Measurements from ENCODE around the gene CYP27A1.

CYP27A1 gene

DNA sequence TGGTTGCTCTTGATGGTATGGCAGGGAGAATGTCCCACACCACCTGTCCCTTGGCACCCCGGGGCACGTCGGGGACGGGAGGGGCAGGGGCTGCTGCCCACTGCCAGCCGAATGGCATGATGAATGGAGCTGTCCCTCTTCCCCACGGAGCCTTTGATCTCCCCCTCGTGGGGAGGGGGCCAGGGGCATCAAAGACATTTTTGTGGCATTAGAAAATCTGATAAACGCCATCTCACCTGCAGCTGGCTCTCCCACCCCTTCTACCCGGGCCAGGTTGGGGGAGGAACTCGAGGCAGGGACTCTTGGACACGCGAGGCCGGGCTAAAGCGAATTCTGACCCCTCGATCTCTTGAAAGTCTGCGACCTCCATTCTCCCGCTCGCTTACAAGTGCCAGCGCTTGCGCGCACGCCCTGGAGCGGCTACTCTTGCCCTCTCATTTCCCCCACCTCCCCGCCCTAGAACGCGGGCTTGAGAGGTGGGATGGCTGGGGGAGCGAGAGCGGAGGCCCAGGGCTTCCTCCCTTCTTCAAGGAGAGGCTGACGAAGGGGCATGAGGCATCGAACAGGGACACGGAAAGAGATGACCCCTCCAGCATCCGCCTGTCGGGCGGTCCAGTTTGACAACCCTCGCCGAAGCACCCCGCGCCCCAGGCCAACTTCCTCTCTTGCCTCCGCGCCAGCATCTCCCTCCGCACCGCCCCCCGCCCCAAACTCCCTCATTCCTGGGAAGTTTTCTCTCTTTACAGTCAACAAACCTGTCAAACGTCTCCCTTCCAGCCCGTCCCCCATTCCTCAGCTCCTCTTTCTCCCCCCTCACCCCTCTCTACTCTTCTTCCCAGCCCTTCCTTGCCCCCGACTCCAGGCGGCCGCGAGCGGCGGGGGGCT, 77.0 kb downstream of the CYP27A1 start:
- DNase-seq (ENCODE audit: low read depth in 2 of 2), result no peak

DNA sequence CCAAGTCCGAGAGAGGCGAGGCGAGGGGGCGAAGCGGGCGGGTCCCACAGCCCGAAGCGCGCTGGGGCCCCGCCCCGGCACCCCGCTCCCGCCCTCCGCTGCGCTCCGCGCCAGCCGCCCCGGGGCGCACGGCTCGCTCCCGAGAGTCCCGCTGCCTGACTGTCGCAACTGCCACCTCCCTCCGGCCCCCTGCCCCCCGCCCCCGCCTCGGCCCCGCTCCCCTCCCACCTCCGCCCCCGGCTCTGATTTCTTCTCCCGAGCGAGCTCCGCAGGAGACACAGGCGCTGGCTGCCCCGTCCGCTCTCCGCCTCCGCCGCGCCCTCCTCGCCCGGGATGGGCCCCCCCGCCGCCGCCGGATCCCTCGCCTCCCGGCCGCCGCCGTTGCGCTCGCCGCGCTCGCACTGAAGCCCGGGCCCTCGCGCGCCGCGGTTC, 77.6 kb downstream of the CYP27A1 start, which contains the start of gene WNT6:
WNT6 (plus strand) TSS at position 250 of the 432 bp plus-strand sequence. CDS start 233 bp downstream, outside the sequence.
- no peak for DNase-seq (ENCODE audit: low read depth in 2 of 2)

DNA sequence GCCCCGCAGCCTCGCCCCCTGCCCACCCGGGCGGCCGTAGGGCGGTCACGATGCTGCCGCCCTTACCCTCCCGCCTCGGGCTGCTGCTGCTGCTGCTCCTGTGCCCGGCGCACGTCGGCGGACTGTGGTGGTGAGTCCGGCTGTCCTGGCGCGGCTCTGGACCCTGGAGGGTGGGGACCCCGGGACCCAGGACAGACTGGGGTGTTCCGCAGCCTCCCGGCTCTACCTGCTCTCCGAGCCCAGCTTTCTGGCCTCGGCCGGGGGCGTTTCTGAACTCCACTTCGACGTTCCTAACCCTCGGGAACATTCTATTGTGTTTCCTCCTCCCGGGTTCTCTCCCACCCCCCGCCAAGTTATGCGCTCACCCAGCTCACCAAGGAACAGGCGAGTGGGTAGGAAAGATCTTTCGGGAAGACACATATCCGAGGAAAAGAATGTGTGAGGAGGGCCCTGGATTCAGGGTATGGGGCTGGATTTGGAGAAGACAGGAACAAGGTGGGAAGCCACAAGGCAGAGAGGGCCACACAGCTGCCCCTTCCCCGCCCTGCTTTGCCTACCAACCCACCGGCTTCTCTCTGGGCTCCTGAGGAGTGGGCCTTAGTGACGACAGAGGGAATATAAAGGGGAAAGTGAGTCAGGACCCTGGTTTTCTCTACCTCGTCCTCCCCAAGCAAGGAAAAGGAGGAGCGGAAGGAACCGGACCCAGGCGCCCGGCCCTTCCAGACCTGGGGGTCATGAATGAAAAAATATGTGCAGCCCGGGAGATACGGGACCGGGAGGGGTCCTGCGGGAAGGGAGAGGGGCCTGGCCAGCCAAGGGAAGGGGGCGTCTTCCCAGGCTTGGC, 78.3 kb downstream of the CYP27A1 start:
- no peak for DNase-seq (ENCODE audit: low read depth in 2 of 2)

DNA sequence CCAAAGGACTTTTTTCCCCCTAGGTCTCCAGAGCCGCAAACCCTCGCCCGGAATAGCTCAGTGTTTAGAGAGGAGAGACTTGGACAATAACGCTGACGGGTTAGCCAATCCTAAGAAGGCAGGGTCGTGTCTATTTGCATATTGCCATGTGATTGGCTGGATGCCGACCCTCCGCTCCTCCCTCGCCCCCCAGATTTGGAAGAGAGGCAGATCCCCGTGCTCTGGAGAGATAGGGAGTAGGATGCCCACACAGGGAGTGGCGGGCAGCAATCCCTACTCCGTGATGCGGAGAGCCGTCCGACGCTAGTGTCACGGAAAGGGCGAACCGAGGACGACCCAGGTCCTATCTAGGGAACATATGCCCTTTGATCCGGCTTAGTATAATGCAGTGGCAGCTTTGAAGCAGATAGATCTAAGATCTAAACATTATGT, 79.0 kb downstream of the CYP27A1 start:
- no peak for DNase-seq (ENCODE audit: low read depth in 2 of 2)

DNA sequence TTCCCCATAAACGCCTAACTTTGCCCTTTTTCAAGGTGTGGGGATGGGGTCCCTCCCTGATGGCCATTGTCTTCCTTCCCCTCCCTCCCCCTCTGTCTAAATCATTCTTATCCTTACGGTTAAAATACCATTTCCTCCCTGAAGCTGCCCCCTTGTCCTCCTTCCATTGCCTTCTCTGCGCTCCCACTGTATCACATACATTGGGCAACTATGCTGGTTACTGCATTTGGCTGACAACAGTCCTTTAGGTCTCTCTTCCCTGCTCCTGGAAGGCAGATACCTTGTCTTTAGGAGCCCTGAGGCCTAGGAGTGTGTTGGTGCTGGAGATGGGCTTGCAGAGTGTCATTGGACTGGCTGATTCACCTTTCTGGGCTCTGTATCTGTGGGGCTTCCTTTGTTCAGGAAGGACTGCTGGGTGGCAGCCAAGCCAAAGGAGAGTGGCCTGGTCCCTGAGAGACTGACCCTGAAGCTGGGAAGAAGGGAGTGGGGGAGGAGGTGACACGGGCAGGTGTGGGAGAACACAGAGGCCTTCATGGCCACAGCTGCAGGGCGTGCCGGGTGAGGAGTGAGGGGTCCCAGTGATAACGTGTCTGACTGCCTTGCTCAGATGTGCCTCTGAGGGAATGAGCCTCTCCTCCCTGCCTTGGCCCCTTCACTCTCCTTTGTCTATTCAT, 79.8 kb downstream of the CYP27A1 start:
- DNase-seq (ENCODE audit: low read depth in 2 of 2), result no peak

DNA sequence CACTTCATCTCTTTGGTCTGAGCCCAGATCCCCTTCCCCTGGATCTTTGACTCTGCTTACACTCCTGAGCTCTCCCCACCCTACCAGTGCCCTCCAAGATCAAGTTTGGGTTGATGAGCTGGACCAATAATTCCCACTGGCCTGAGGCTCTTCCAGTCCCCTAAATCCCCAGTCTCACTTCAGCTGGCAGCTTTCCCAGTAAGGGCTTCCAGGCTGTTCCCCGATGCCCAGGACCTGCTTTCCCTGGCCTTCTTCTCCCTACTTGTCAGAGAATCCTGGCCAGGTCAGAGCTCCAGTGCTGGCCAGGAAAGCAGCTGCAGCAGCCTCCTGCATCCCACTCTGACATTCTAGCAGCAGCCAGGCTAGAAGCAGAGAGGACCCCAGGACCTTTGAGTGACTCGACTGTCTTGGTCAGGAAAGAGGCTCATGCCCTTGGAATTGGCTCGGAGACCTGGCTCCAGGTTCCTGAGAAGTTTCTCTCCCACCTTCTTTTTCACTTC, 81.1 kb downstream of the CYP27A1 start:
- DNase-seq (ENCODE audit: low read depth in 2 of 2), result no peak

Data from stimulated activated CD8-positive, alpha-beta memory T cell treated with anti-CD3 and anti-CD28 coated beads, Interleukin-15, amount 100 ng/mL, for 48 hours (primary cell).